Endothelial cell of umbilical vein (primary cell): ENCODE data around the gene CHRM2.

Source experiments
- CTCF ChIP-seq, 2 donors: IDR thresholded peaks; 1 replicate in 1 of 2; 2 replicates in 1 of 2; pipeline ENCODE4 v1.5.1; 2011; ENCODE audit warnings: low read length in 2 of 2, mild to moderate bottlenecking in 2 of 2, moderate library complexity in 2 of 2, control low read depth in 1 of 2, inconsistent platforms in 1 of 2, low read depth in 1 of 2; ENCODE audit not compliant: insufficient read depth in 1 of 2; ENCODE audit errors: extremely low read depth in 1 of 2
- JUN ChIP-seq: IDR thresholded peaks from 2 replicates; pipeline ENCODE4 v1.6.1; 2011; ENCODE audit warnings: borderline replicate concordance, low read depth; ENCODE audit not compliant: insufficient read length, insufficient read depth
- MAX ChIP-seq: IDR thresholded peaks from 2 replicates; pipeline ENCODE4 v1.6.1; 2011; ENCODE audit not compliant: insufficient read depth, insufficient read length
- MYC ChIP-seq: IDR thresholded peaks from one replicate; pipeline ENCODE4 v1.6.1; 2011; ENCODE audit warnings: mild to moderate bottlenecking, low read depth, low read length
- POLR2A ChIP-seq: IDR thresholded peaks from 2 replicates; pipeline ENCODE4 v1.6.1; 2012; ENCODE audit warnings: low read depth, mild to moderate bottlenecking, control low read depth, low read length
- POLR2AphosphoS5 ChIP-seq: IDR thresholded peaks from 2 replicates; pipeline ENCODE4 v1.6.1; 2012; ENCODE audit warnings: low read depth, mild to moderate bottlenecking, control low read depth, low read length, moderate library complexity; ENCODE audit not compliant: insufficient read depth

DNA sequence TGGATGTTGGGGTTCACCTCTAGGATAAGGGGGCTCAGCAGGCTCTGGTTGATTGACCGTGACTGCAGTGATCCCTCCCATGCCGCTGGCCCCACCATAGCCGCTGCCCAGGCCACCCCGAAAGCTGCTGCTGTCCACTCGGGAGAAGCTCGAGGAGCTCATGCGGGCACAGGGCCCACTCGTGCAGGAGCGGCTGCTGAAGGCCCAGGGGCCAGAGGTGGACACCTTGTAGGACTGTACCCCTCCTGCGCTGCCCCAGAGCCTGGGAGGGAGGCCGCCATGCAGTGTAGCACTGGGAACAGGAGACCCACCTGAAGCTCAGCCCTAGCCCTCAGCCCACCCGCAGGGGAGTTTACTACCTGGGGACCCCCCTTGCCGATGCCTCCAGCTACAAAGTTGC is 70.0 kb downstream of the CHRM2 start:
- TF ChIP-seq POLR2A (no peak), CTCF (IDR thresholded peaks at IDR 0.05; ENCODE audit: extremely low read depth in 1 of 2, insufficient read depth in 1 of 2, low read depth in 1 of 2, low read length in 2 of 2) (no peak), POLR2AphosphoS5 (no peak), JUN (no peak), MYC (no peak), MAX (no peak)
